Duodenal mucosa (tissue), 2 donors: Measurements from ENCODE around the gene RABEP2.

Experiments
- H3K27ac ChIP-seq: one replicate; pipeline ENCODE4 v1.7.0; 2013; ENCODE audit warnings: low read depth, low read length
- H3K27me3 ChIP-seq, 2 donors: one replicate each; pipeline ENCODE4 v1.7.0; 2013; ENCODE audit warnings: low read length in 2 of 2, control low read depth in 1 of 2; ENCODE audit not compliant: insufficient read depth in 2 of 2, control insufficient read depth in 1 of 2
- H3K36me3 ChIP-seq, 2 donors: one replicate each; pipeline ENCODE4 v1.7.0; 2013; ENCODE audit warnings: low read length in 2 of 2, control low read depth in 1 of 2; ENCODE audit not compliant: insufficient read depth in 2 of 2, control insufficient read depth in 1 of 2
- H3K4me1 ChIP-seq, 2 donors: one replicate each; pipeline ENCODE4 v1.7.0; 2013; ENCODE audit warnings: low read length in 2 of 2, control low read depth in 1 of 2; ENCODE audit not compliant: insufficient read depth in 2 of 2, control insufficient read depth in 1 of 2
- H3K4me3 ChIP-seq, 2 donors: one replicate each; pipeline ENCODE4 v1.7.0; 2013; ENCODE audit warnings: low read length in 2 of 2, low read depth in 1 of 2
- H3K9ac ChIP-seq, 2 donors: one replicate each; pipeline ENCODE4 v1.7.0; 2013; ENCODE audit warnings: low read length in 2 of 2, low read depth in 1 of 2
- H3K9me3 ChIP-seq, 2 donors: one replicate each; pipeline ENCODE4 v1.7.0; 2013; ENCODE audit warnings: low read length in 2 of 2, control low read depth in 1 of 2; ENCODE audit not compliant: control insufficient read depth in 1 of 2

The RABEP2 gene

GRCh38 chr16:28880955-28881354 lies 44.1 kb downstream of the RABEP2 start:
- H3K27me3 ChIP-seq = peaks cover 20% of the 10 kb centered on the region in 2 donors
- H3K9me3 ChIP-seq = no peaks in the 10 kb centered on the region
- no peak overlapping the region for H3K9ac ChIP-seq
- no peak overlapping the region for H3K4me3 ChIP-seq
- H3K36me3 ChIP-seq = no peaks in the 10 kb centered on the region
- no peak overlapping the region for H3K27ac ChIP-seq
- H3K4me1 ChIP-seq = peaks cover 8 to 12% of the 10 kb centered on the region in 2 donors

- no peak overlapping the region for H3K9ac ChIP-seq
- H3K4me1 ChIP-seq = peaks cover 8 to 12% of the 10 kb centered on the region in 2 donors
- H3K4me3 ChIP-seq = peak overlapping the region in 1 of 2 donors; percentile 81
- H3K36me3 ChIP-seq = no peaks in the 10 kb centered on the region
- no peaks in the 10 kb centered on the region for H3K9me3 ChIP-seq
- H3K27ac ChIP-seq = no peak overlapping the region
- H3K27me3 ChIP-seq = peaks cover 20% of the 10 kb centered on the region in 2 donors
Observed at GRCh38 chr16:28880589-28880915, 44.5 kb downstream of the RABEP2 start.

- peak overlapping the region; percentile 16 to 56 for H3K9ac ChIP-seq
Observed at GRCh38 chr16:28879841-28880588, 45.0 kb downstream of the RABEP2 start.

GRCh38 chr16:28879261-28879840 lies 45.7 kb downstream of the RABEP2 start:
- Histone ChIP-seq H3K4me3 (peak overlapping the region; percentile 69 to 81), H3K9ac (peak overlapping the region; percentile 16 to 56), H3K9me3 (no peaks in the 10 kb centered on the region), H3K36me3 (peaks cover 0 to 3% of the 10 kb centered on the region in 2 donors), H3K4me1 (peaks cover 8 to 12% of the 10 kb centered on the region in 2 donors), H3K27ac (no peak overlapping the region), H3K27me3 (peaks cover 20% of the 10 kb centered on the region in 2 donors)

More at GRCh38 chr16:28879841-28880588, 45.0 kb downstream of the RABEP2 start:
- Histone ChIP-seq H3K4me1 (peaks cover 8 to 12% of the 10 kb centered on the region in 2 donors), H3K4me3 (peak overlapping the region; percentile 69 to 81), H3K9me3 (no peaks in the 10 kb centered on the region), H3K27ac (no peak overlapping the region), H3K36me3 (no peaks in the 10 kb centered on the region), H3K27me3 (peaks cover 20% of the 10 kb centered on the region in 2 donors)

GRCh38 chr16:28878083-28878926 lies 46.7 kb downstream of the RABEP2 start, which contains the start of gene ATP2A1:
Gene ATP2A1 (plus strand): TSS chr16:28878488. CDS start chr16:28878672, 184 bp downstream.
- no peak within 1 kb of the TSS for H3K27ac ChIP-seq
- H3K9ac ChIP-seq = peak within 1 kb of the TSS; percentile 16 to 56
- H3K36me3 ChIP-seq = peaks cover 0 to 9% of the 10 kb centered on the region in 2 donors
- H3K9me3 ChIP-seq = no peaks in the 10 kb centered on the region
- peak within 1 kb of the TSS; percentile 69 to 81 for H3K4me3 ChIP-seq
- H3K27me3 ChIP-seq = peaks cover 16 to 20% of the 10 kb centered on the region in 2 donors
- H3K4me1 ChIP-seq = peaks cover 8 to 12% of the 10 kb centered on the region in 2 donors

GRCh38 chr16:28877655-28878000 lies 47.4 kb downstream of the RABEP2 start:
- H3K9me3 ChIP-seq = no peaks in the 10 kb centered on the region
- no peak overlapping the region for H3K27ac ChIP-seq
- peaks cover 11 to 13% of the 10 kb centered on the region in 2 donors for H3K27me3 ChIP-seq
- no peak overlapping the region for H3K4me3 ChIP-seq
- peaks cover 8 to 12% of the 10 kb centered on the region in 2 donors for H3K4me1 ChIP-seq
- peaks cover 2 to 15% of the 10 kb centered on the region in 2 donors for H3K36me3 ChIP-seq
- H3K9ac ChIP-seq = no peak overlapping the region

- Histone ChIP-seq H3K4me3 (no peak overlapping the region), H3K36me3 (peaks cover 7 to 20% of the 10 kb centered on the region in 2 donors), H3K9me3 (no peaks in the 10 kb centered on the region), H3K27ac (no peak overlapping the region), H3K27me3 (peaks cover 6 to 9% of the 10 kb centered on the region in 2 donors), H3K4me1 (peaks cover 8 to 12% of the 10 kb centered on the region in 2 donors), H3K9ac (no peak overlapping the region)
Observed at GRCh38 chr16:28876973-28877654, 47.9 kb downstream of the RABEP2 start.

- peaks cover 8 to 12% of the 10 kb centered on the region in 2 donors for H3K4me1 ChIP-seq
- no peak overlapping the region for H3K4me3 ChIP-seq
- peaks cover 15 to 29% of the 10 kb centered on the region in 2 donors for H3K36me3 ChIP-seq
- H3K9ac ChIP-seq = no peak overlapping the region
- no peak overlapping the region for H3K27ac ChIP-seq
- peaks cover 4 to 7% of the 10 kb centered on the region in 2 donors for H3K27me3 ChIP-seq
- H3K9me3 ChIP-seq = no peaks in the 10 kb centered on the region
Observed at GRCh38 chr16:28876019-28876659, 48.9 kb downstream of the RABEP2 start.
